Mammary epithelial cell (primary cell): Measurements from ENCODE around the gene SPNS3.

ENCODE experiments used
- CTCF ChIP-seq, 2 donors: IDR thresholded peaks in 1 of 2; conservative IDR thresholded peaks in 1 of 2; 2 replicates each; pipeline ENCODE4 v1.5.1; 2011 to 2012; ENCODE audit warnings: inconsistent platforms in 2 of 2, low read length in 2 of 2, mild to moderate bottlenecking in 2 of 2, control low read depth in 1 of 2, low read depth in 1 of 2; ENCODE audit not compliant: insufficient read depth in 1 of 2; ENCODE audit errors: extremely low read depth in 1 of 2
- EZH2 ChIP-seq: IDR thresholded peaks from 2 replicates; pipeline ENCODE4 v1.6.1; 2012; ENCODE audit warnings: low read length, inconsistent platforms, borderline replicate concordance

DNA sequence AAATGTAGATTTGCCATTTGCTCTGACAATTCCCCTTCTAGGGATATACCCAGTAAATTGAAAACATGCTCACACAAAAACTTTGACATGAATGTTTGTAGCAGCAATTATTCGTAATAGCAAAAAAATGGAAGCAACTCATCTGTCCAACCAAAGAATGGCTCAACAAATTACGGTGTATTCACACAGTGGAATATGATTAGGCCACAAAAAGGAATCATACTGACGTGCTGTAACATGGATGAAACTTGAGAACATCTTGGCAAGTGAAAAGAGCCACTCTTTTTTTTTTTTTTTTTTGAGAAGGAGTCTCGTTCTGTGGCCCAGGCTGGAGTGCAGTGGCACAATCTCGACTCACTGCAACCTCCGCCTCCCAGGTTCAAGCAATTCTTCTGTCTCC, 24.1 kb upstream of the SPNS3 start:
- no peak for TF ChIP-seq EZH2
- no peak for TF ChIP-seq CTCF (conservative IDR thresholded peaks at IDR 0.05 in 1 of 2, IDR thresholded peaks at IDR 0.05 in 1 of 2; ENCODE audit: extremely low read depth in 1 of 2, insufficient read depth in 1 of 2, low read depth in 1 of 2, low read length in 2 of 2)
